Natural killer cell (primary cell): ENCODE data around the gene EFHD1. TPM values are rescaled to one million over a fixed set of nuclear protein-coding genes. Genes with fewer than 3 reads are reported as not detected.

Experiments
- ATAC-seq, 3 donors: fragments of 150-1000 bp in 2 of 3; fragments of 200-7000 bp in 1 of 3; cut with Tn5 transposase; 1 replicate in 1 of 3; 2 replicates in 2 of 3; pipeline ENCODE4 v1.10.0; 2021; ENCODE audit warnings: mild to moderate bottlenecking in 2 of 3, moderate library complexity in 2 of 3
- DNase-seq, 2 donors: peaks; one replicate each; pipeline versions ENCODE4 v3.0.0 to v3.0.0-alpha.2; 2013 to 2021; ENCODE audit warnings: mixed read lengths in 1 of 2
- H3K27ac ChIP-seq: one replicate; pipeline ENCODE4 v1.5.1; 2013; ENCODE audit warnings: mild to moderate bottlenecking, low read length
- H3K27me3 ChIP-seq: one replicate; pipeline ENCODE4 v1.6.1; 2013; ENCODE audit warnings: low read length; ENCODE audit not compliant: control insufficient read depth, insufficient read depth
- H3K36me3 ChIP-seq: one replicate; pipeline ENCODE4 v1.6.1; 2013; ENCODE audit warnings: low read length; ENCODE audit not compliant: control insufficient read depth, insufficient read depth
- H3K4me1 ChIP-seq: one replicate; pipeline ENCODE4 v1.6.1; 2013; ENCODE audit warnings: low read length; ENCODE audit not compliant: control insufficient read depth, insufficient read depth
- H3K4me3 ChIP-seq: one replicate; pipeline ENCODE4 v1.5.1; 2013; ENCODE audit warnings: low read length
- H3K9me3 ChIP-seq: one replicate; pipeline ENCODE4 v1.6.1; 2013; ENCODE audit warnings: low read length; ENCODE audit not compliant: control insufficient read depth, insufficient read depth
- H3K27ac Mint-ChIP-seq, 2 donors: one replicate each; pipeline ENCODE4 v1.8.0; 2022; ENCODE audit warnings: mild to moderate bottlenecking in 2 of 2, mixed read lengths in 2 of 2, moderate library complexity in 1 of 2
- H3K27me3 Mint-ChIP-seq, 2 donors: one replicate each; pipeline ENCODE4 v1.8.0; 2022; ENCODE audit warnings: low read depth in 2 of 2, mixed read lengths in 2 of 2
- H3K36me3 Mint-ChIP-seq: one replicate; pipeline ENCODE4 v1.8.0; 2022; ENCODE audit warnings: mixed read lengths
- H3K4me1 Mint-ChIP-seq, 2 donors: one replicate each; pipeline ENCODE4 v1.8.0; 2022; ENCODE audit warnings: mixed read lengths in 2 of 2
- H3K4me3 Mint-ChIP-seq: one replicate; pipeline ENCODE4 v1.8.0; 2022; ENCODE audit warnings: mild to moderate bottlenecking, moderate library complexity, mixed read lengths
- H3K9me3 Mint-ChIP-seq, 2 donors: one replicate each; pipeline ENCODE4 v1.8.0; 2022; ENCODE audit warnings: mixed read lengths in 2 of 2
- CTCF ChIP-seq: fragments of 200-600 bp; IDR thresholded peaks from one replicate; pipeline ENCODE4 v1.8.0; 2022; ENCODE audit warnings: antibody characterized with exemption
- WGBS: methylation state at CpG from one replicate; pipeline ENCODE4 v1.1.7; 2013; ENCODE audit warnings: missing lambda C conversion rate; ENCODE audit not compliant: insufficient coverage; 5-methylcytosine and 5-hydroxymethylcytosine counted together
- intact Hi-C: fragments of 100-400 bp; cut with micrococcal nuclease; formaldehyde crosslinking; loops from one replicate; pipeline ENCODE4 v1.14.2; 2022
- total RNA-seq, 4 donors: library from RNA; stranded (reverse); fragments of 120-200 nt in 1 of 4; gene quantifications; one replicate each; pipeline versions ENCODE4 v1.2.3 to v1.2.4, GENCODE V29; 2013 to 2022

The EFHD1 gene
- total RNA-seq, 3 donors from 2014 or later (not counting 1 experiment from before 2014, with no cell fraction given), result 0.58 TPM; not detected in 2

DNA sequence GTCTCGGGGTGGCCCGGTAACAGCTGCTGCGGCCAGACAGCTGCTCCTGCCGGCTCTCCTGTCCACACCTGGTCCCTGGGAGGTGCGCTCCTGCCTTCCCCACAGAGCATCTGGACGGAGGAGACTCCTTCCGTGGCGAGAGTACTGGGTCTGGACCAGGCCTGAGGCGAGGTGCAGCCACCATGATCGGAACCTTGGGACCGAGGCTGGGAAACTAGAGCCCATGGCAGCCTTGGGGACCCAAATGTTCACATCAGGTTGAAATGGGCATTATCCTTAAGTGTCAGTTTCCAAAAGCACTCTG is 64.4 kb downstream of the EFHD1 start:
- intact Hi-C loops, result no loop called here
- H3K4me3 ChIP-seq, result peak overlapping the region; percentile 88
- H3K27me3 ChIP-seq, result no peaks in the 10 kb centered on the region
- no peaks in the 10 kb centered on the region for H3K9me3 ChIP-seq
- no peak for DNase-seq
- no peak for ATAC-seq
- no peaks in the 10 kb centered on the region for H3K9me3 Mint-ChIP-seq
- H3K4me3 Mint-ChIP-seq, result peak overlapping the region; percentile 93
- no peaks in the 10 kb centered on the region for H3K36me3 Mint-ChIP-seq
- H3K27me3 Mint-ChIP-seq, result no peaks in the 10 kb centered on the region
- no peaks in the 10 kb centered on the region for H3K36me3 ChIP-seq
- under 1% methylated on average over 11 of the region's 11 CpGs for WGBS
- H3K4me1 ChIP-seq, result peaks cover 16% of the 10 kb centered on the region
- TF ChIP-seq CTCF, result no peak
- H3K27ac ChIP-seq, result peak overlapping the region; percentile 79
- peak overlapping the region; percentile 85 to 86 for H3K27ac Mint-ChIP-seq
- H3K4me1 Mint-ChIP-seq, result peaks cover 29 to 39% of the 10 kb centered on the region in 2 donors

DNA sequence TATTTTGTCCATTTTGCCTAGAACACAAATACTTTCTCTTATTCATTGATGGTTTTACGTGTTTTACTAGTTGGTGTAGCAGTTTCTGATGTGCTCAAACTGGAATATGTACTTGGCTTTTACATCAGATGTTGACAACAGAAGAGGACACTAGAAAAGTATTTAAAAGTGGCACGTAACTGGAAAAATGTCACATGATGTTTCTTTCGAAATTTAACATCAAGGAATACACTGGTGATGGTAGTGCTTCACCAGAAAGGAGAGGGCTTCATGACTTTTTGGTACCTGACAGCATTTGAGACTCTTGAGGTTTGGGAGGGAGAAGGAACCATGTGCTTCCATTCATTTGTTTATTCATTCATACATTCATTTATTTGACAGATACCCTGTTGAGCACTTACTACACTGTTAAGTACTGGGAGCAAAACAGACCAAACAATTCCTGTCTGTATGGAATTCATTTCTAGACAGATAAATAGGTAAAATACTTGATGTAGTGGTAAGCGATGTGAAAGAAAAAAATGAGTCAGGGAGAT is 65.2 kb downstream of the EFHD1 start:
- peak overlapping the region; percentile 93 for H3K4me3 Mint-ChIP-seq
- peaks cover 35 to 43% of the 10 kb centered on the region in 2 donors for H3K4me1 Mint-ChIP-seq
- no peaks in the 10 kb centered on the region for H3K27me3 Mint-ChIP-seq
- Histone ChIP-seq H3K27ac (no peak overlapping the region), H3K4me1 (peaks cover 16% of the 10 kb centered on the region), H3K36me3 (peaks cover 7% of the 10 kb centered on the region), H3K27me3 (no peaks in the 10 kb centered on the region), H3K4me3 (no peak overlapping the region), H3K9me3 (no peaks in the 10 kb centered on the region)
- 72% methylated on average over 4 of the region's 4 CpGs for WGBS
- peak overlapping the region; percentile 85 to 86 for H3K27ac Mint-ChIP-seq
- H3K9me3 Mint-ChIP-seq, result no peaks in the 10 kb centered on the region
- TF ChIP-seq CTCF, result no peak
- DNase-seq, result no peak
- intact Hi-C loops, result no loop called here
- H3K36me3 Mint-ChIP-seq, result no peaks in the 10 kb centered on the region
- ATAC-seq, result no peak

DNA sequence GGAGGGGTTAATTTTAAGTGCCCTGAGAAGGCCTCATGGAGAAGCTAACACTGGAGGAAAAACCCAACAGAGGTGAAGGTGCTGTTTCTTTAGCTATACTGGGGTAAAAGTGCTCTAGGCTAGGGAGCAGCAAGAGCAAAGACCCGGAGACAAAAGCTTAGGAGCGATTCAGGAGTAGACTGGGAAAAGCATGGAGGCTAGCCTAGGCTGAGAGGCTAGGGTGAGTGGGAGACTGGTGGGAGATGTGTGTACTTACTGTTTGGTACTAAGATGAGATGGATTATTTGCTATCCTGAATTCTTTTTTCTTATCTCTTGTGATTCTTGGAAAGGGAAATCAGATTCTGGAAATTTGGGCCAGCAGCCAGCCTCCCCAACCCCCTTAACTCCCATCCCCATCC is 65.7 kb downstream of the EFHD1 start:
- Mint-ChIP-seq H3K4me3 (peak overlapping the region; percentile 93), H3K27ac (peak overlapping the region; percentile 85 to 86), H3K36me3 (no peaks in the 10 kb centered on the region), H3K9me3 (no peaks in the 10 kb centered on the region), H3K27me3 (no peaks in the 10 kb centered on the region), H3K4me1 (peaks cover 39 to 48% of the 10 kb centered on the region in 2 donors)
- DNase-seq (no peak), ATAC-seq (no peak)
- 98% methylated on average over 2 of the region's 2 CpGs for WGBS
- peaks cover 16% of the 10 kb centered on the region for H3K4me1 ChIP-seq
- peaks cover 10% of the 10 kb centered on the region for H3K36me3 ChIP-seq
- H3K27me3 ChIP-seq, result no peaks in the 10 kb centered on the region
- no peaks in the 10 kb centered on the region for H3K9me3 ChIP-seq
- no peak overlapping the region for H3K4me3 ChIP-seq
- no peak overlapping the region for H3K27ac ChIP-seq
- TF ChIP-seq CTCF, result no peak
- intact Hi-C loops, result no loop called here

DNA sequence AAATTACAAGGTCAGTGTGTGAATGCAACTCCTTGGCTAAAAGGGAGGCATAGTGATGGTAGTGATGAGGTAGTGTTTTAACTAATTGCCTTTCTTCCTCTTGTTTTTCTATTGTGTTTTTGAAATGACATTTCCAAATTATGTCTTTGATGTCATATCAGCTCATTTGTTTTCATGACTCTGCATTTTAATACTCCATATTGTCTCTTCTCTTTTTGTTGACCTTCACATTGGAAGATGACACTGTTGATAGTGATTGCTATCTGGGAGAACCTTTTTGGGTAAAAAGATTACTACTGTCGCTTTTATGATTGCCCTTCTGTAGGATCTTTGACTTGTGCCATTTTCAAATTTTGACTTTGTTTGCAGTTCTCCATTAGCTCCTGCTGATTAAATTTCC is 66.8 kb downstream of the EFHD1 start:
- no peaks in the 10 kb centered on the region for H3K36me3 Mint-ChIP-seq
- peak overlapping the region; percentile 17 for H3K4me3 Mint-ChIP-seq
- H3K36me3 ChIP-seq, result peaks cover 10% of the 10 kb centered on the region
- ATAC-seq, result no peak
- WGBS, result 92% methylated on average over 1 of the region's 1 CpG
- intact Hi-C loops, result no loop called here
- TF ChIP-seq CTCF, result no peak
- no peaks in the 10 kb centered on the region for H3K9me3 ChIP-seq
- H3K27ac ChIP-seq, result no peak overlapping the region
- H3K27me3 Mint-ChIP-seq, result no peaks in the 10 kb centered on the region
- DNase-seq, result no peak
- peaks cover 39 to 47% of the 10 kb centered on the region in 2 donors for H3K4me1 Mint-ChIP-seq
- no peaks in the 10 kb centered on the region for H3K9me3 Mint-ChIP-seq
- H3K4me1 ChIP-seq, result peaks cover 16% of the 10 kb centered on the region
- H3K27ac Mint-ChIP-seq, result peak overlapping the region in 1 of 2 donors; percentile 29
- H3K27me3 ChIP-seq, result no peaks in the 10 kb centered on the region
- H3K4me3 ChIP-seq, result no peak overlapping the region
